GM12873 (cell line): ENCODE results near the gene CAPN1.

Source experiments
- TF ChIP-seq, protein P1 (sequence below): IDR thresholded peaks from 2 replicates; pipeline ENCODE4 v1.5.1; 2012; ENCODE audit warnings: low read depth, mild to moderate bottlenecking, moderate library complexity, low read length, control low read depth; ENCODE audit not compliant: insufficient read depth; ENCODE audit errors: missing control alignments

CAPN1 gene

DNA sequence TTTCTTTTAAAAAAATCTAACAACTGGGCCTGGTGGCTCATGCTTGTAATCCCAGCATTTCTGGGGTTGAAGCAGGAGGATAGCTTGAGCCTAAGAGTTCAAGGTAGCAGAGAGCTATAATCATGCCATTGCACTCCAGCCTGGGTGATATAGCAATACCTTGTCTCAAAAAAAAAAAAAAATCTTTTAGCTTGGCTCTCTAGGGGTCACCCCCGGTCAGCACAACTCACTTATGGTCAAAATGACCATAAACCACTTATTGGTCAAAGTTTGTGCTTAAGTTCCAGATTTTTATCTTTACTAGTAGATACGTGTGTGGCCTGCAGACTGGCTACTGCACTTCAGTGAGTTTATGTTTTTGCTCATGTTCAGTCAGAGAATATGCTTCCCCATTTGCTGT is 18.0 kb upstream of the CAPN1 start:
- TF ChIP-seq, protein P1, sequence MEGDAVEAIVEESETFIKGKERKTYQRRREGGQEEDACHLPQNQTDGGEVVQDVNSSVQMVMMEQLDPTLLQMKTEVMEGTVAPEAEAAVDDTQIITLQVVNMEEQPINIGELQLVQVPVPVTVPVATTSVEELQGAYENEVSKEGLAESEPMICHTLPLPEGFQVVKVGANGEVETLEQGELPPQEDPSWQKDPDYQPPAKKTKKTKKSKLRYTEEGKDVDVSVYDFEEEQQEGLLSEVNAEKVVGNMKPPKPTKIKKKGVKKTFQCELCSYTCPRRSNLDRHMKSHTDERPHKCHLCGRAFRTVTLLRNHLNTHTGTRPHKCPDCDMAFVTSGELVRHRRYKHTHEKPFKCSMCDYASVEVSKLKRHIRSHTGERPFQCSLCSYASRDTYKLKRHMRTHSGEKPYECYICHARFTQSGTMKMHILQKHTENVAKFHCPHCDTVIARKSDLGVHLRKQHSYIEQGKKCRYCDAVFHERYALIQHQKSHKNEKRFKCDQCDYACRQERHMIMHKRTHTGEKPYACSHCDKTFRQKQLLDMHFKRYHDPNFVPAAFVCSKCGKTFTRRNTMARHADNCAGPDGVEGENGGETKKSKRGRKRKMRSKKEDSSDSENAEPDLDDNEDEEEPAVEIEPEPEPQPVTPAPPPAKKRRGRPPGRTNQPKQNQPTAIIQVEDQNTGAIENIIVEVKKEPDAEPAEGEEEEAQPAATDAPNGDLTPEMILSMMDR: no peak

DNA sequence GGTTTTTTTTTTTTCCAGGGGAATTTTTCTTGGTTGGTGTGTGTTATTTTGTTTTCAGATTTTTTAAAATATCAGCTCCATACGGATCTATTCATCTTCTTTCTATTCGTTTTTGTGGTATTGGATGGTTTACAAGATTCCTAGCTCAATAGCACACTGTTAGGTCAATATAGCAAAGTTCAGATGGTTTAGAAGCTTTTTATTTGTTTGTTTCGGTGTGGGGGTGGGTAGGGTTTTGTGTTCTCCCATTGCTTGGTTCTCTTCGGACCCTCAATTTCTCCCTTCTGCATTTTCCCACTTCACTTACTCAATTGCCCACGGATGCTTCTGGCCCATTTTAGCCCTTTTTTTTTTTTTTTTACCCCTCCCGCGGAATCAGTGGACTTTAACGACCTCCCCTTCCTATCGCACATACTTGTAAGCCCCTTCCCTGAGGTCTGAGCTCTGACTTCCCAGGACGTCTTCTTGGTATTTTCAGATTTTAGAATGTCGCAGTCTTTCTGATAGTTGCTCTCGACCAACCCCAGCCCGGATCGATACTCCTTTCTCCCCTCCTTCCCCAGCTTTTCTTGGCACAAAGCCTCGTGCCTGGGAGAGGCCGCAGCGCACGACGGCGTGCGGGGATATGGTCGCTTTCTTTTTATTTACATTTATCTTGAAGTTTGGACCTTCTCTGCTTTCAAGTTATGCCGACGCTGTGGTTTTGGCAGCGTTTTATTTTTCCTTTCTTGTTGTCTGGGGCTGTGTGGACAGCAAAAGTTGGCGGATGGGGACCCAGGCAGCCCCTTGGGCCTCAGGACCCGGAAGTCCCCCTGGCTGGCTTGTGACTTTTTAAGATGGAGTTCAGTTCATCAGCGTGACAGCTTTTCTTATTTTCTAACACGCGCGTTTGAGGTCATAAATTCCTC is 16.1 kb upstream of the CAPN1 start:
- TF ChIP-seq, protein P1: no peak

GRCh38 chr11:65166893-65167292 is 14.8 kb upstream of the CAPN1 start:
- TF ChIP-seq, protein P1: no peak

DNA sequence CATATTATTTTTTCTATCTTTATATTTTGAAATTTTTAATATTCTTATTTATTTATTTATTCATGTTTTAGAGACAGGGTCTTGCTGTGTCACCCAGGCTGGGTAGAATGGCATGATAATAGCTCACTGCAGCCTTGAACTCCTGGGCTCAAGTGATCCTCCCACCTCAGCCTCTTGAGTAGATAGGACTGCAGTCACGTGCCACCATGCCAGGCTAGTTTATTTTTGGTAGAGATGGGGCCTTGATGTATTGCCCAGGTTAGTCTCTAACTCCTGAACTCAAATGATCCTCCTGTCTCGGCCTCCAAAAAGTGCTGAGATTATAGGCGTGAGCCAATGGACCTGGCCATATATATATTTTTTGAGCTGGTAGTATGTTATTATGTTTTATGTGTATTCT is 14.1 kb upstream of the CAPN1 start:
- TF ChIP-seq, protein P1: no peak

DNA sequence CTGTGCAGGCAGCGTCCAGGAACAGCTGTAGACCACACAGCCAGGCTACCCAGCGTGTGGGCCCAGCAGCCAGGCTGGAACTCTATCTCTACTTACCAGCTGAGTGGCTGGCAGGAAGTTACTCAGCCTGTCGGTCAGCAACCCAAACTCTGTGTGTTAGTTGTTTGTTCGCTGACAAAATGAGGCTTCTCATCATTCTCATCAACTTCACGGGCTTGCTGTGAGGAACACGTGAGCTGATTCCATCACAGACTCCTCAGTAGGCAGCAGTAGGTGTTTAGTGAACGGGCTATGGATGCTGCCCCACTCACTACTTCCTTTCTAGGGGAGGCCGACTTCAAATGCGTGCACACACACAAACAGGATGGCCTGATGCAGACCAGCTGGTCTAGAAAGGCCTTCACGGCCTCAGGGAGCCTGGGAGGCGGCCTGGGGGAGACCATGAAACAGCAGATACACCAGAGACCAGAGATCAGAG is 12.5 kb upstream of the CAPN1 start:
- TF ChIP-seq, protein P1: no peak

DNA sequence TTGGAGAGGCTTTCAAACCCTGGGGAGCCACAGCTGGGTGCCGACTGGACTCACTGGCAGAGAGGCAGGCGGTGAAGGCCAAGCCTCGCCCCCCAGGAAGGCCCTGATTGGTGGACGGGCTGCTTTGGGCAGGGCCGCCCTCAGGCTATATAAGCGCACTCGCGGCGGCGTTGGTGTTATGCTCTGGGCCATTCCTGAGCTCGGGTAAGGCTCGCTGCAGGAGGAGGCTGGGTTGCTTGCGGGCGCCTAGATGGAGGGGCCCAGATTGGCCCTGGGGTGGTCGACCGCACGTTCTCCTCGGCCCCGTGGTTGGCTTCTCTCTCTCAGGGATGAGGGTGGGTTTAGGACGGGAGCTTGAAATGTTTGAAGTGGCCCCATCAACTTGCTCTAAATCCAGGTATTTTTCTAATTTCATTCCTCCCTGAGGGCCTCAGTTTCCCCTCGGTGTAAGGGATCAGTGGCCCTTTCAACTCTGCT is 11.6 kb upstream of the CAPN1 start, which contains the start of gene SPDYC:
Gene SPDYC, plus strand, starts transcription at position 176 of the 477 bp plus-strand sequence. CDS start 1,125 bp downstream, outside the sequence.
- TF ChIP-seq, protein P1: no peak

- TF ChIP-seq, protein P1: peak; percentile 10
These were observed 9.1 kb upstream of the CAPN1 start for GRCh38 chr11:65172600-65172999.
